Measurements from ENCODE around the gene GDPD4.

Gene GDPD4

DNA sequence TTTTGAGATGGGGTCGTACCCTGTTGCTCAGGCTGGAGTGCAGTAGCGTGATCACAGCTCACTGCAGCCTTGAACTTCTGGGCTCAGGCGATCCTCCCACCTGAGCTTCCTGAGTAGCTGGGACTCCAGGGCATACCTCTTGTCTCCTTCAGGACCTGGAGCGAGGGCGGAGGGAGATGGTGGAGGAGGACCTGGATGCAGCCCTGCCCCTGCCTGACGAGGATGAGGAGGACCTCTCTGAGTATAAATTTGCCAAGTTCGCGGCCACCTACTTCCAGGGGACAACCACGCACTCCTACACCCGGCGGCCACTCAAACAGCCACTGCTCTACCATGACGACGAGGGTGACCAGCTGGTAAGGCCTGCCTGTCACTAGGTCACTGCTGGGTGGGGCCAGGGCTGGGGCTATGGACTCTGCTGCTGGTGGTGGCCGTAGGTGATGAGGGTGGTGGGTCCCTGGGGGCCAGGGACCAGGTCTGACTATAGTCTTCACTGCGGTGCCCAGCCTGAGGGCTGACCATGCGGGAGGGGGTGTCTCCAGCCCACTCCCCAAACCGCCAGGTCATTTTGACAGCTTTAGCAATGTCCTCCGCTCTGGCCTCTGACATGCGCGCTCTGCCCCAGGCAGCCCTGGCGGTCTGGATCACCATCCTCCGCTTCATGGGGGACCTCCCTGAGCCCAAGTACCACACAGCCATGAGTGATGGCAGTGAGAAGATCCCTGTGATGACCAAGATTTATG, 119.5 kb downstream of the GDPD4 start (continued):
- TF ChIP-seq ZNF132 (tag by site-specific recombination; IDR thresholded peaks at IDR 0.05; ENCODE audit: borderline replicate concordance) (no peak), ZNF624 (tag by site-specific recombination; IDR thresholded peaks at IDR 0.05) (no peak), PRDM1 (tag by site-specific recombination; IDR thresholded peaks at IDR 0.05) (no peak)

GRCh38 chr11:77181226-77181625, 120.3 kb downstream of the GDPD4 start:
- ChIA-PET CTCF (interaction anchor here (0.6 kb wide), 1 partner anchor 440 kb away, joined by 3 read pairs; no protein-coding TSS in a partner anchor), POLR2A (no interaction called here)
- Histone ChIP-seq H3K36me3 (ENCODE audit: control insufficient read depth in 2 of 2, insufficient read depth in 1 of 2, low read length in 2 of 2) (no peaks in the 10 kb centered on the region), H3K4me1 (ENCODE audit: control insufficient read depth, insufficient read depth, low read length) (no peaks in the 10 kb centered on the region), H3K4me3 (ENCODE audit: low read depth, low read length) (no peak overlapping the region), H3K27ac (ENCODE audit: extremely low read depth, low read depth, low read length) (no peak overlapping the region), H3K9me3 (ENCODE audit: control insufficient read depth, insufficient read depth, low read depth, low read length) (no peaks in the 10 kb centered on the region)
- TF ChIP-seq ZSCAN18 (tag by site-specific recombination; IDR thresholded peaks at IDR 0.05) (no peak), ZNF596 (tag by site-specific recombination; IDR thresholded peaks at IDR 0.05) (no peak), ZBTB8A (tag by site-specific recombination; IDR thresholded peaks at IDR 0.05) (no peak), ZNF132 (tag by site-specific recombination; IDR thresholded peaks at IDR 0.05; ENCODE audit: borderline replicate concordance) (no peak), ZFP3 (tag by site-specific recombination; IDR thresholded peaks at IDR 0.05; ENCODE audit: low read depth) (no peak), ZNF311 (tag by site-specific recombination; IDR thresholded peaks at IDR 0.05; ENCODE audit: borderline replicate concordance) (no peak)
- TF ChIP-seq, protein P1, sequence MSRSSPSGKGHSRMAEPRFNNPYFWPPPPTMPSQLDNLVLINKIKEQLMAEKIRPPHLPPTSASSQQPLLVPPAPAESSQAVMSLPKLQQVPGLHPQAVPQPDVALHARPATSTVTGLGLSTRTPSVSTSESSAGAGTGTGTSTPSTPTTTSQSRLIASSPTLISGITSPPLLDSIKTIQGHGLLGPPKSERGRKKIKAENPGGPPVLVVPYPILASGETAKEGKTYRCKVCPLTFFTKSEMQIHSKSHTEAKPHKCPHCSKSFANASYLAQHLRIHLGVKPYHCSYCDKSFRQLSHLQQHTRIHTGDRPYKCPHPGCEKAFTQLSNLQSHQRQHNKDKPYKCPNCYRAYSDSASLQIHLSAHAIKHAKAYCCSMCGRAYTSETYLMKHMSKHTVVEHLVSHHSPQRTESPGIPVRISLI (tag by site-specific recombination; IDR thresholded peaks at IDR 0.05), result no peak

DNA sequence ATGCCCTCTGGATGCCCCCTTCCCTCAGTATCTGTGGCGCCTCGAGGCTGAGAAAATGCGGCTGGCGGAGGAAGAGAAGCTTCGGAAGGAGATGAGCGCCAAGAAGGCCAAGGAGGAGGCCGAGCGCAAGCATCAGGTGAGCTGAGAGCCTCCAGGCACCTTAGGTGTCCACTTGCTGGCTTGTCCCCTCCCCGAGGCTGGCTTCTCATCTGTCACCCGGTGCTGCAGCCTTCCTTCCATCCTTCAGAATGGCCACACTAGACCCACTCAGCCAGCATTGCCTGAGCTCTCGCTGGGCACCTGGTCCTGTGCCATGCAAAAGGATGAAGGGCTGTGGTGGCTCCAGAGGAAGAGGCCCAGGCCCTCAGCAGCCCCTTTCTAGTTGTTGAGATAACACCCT, 121.1 kb downstream of the GDPD4 start:
- H3K36me3 ChIP-seq (ENCODE audit: control insufficient read depth in 2 of 2, insufficient read depth in 1 of 2, low read length in 2 of 2), result no peaks in the 10 kb centered on the region
- no peaks in the 10 kb centered on the region for H3K4me1 ChIP-seq (ENCODE audit: control insufficient read depth, insufficient read depth, low read length)
- no peak overlapping the region for H3K4me3 ChIP-seq (ENCODE audit: low read depth, low read length)
- POLR2A ChIA-PET, result no interaction called here
- TF ChIP-seq GLIS2 (tag by site-specific recombination; IDR thresholded peaks at IDR 0.05) (no peak), ZNF274 (IDR thresholded peaks at IDR 0.05; ENCODE audit: low read length) (no peak), ZNF274 (tag by site-specific recombination; IDR thresholded peaks at IDR 0.05; ENCODE audit: borderline replicate concordance) (no peak), ZNF792 (tag by site-specific recombination; IDR thresholded peaks at IDR 0.05) (no peak), ZNF416 (tag by site-specific recombination; IDR thresholded peaks at IDR 0.05) (no peak)
- H3K27ac ChIP-seq (ENCODE audit: extremely low read depth, low read depth, low read length), result no peak overlapping the region
- CTCF ChIA-PET, result interaction anchor here (0.7 to 1.1 kb wide), 2 partner anchors 53 to 73 kb away, joined by 3 to 5 read pairs; partner anchors contain the start of gene MYO7A
- no peaks in the 10 kb centered on the region for H3K9me3 ChIP-seq (ENCODE audit: control insufficient read depth, insufficient read depth, low read depth, low read length)

- Histone ChIP-seq H3K36me3 (ENCODE audit: control insufficient read depth in 2 of 2, insufficient read depth in 1 of 2, low read length in 2 of 2) (no peaks in the 10 kb centered on the region), H3K27ac (ENCODE audit: extremely low read depth, low read depth, low read length) (no peak overlapping the region), H3K9me3 (ENCODE audit: control insufficient read depth, insufficient read depth, low read depth, low read length) (no peaks in the 10 kb centered on the region), H3K4me3 (ENCODE audit: low read depth, low read length) (no peak overlapping the region), H3K4me1 (ENCODE audit: control insufficient read depth, insufficient read depth, low read length) (no peaks in the 10 kb centered on the region)
- TF ChIP-seq ZNF223 (tag by site-specific recombination; IDR thresholded peaks at IDR 0.05), result no peak
- TF ChIP-seq ZNF473 (tag by site-specific recombination; IDR thresholded peaks at IDR 0.05), result no peak
- TF ChIP-seq REST (tag by site-specific recombination; IDR thresholded peaks at IDR 0.05), result no peak
- TF ChIP-seq, protein P2, sequence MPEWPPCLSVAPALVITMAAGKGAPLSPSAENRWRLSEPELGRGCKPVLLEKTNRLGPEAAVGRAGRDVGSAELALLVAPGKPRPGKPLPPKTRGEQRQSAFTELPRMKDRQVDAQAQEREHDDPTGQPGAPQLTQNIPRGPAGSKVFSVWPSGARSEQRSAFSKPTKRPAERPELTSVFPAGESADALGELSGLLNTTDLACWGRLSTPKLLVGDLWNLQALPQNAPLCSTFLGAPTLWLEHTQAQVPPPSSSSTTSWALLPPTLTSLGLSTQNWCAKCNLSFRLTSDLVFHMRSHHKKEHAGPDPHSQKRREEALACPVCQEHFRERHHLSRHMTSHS (tag by site-specific recombination; IDR thresholded peaks at IDR 0.05), result no peak
- TF ChIP-seq ZNF16 (tag by site-specific recombination; IDR thresholded peaks at IDR 0.05; ENCODE audit: low read depth), result no peak
- TF ChIP-seq, protein P1 (tag by site-specific recombination; IDR thresholded peaks at IDR 0.05), result no peak
- TF ChIP-seq ZNF114 (tag by site-specific recombination; IDR thresholded peaks at IDR 0.05), result no peak
- ChIA-PET POLR2A (no interaction called here), CTCF (interaction anchor here (0.6 to 1.1 kb wide), 2 partner anchors 52 to 1009 kb away, joined by 3 to 5 read pairs; partner anchors contain the start of genes KCTD21, MYO7A and USP35)
Observed at GRCh38 chr11:77179681-77180080, 121.8 kb downstream of the GDPD4 start.

Measured in HEK293 (cell line).